ENCODE measurements around the gene SCG5.

- TF ChIP-seq CTCF (IDR thresholded peaks at IDR 0.05) = no peak
- no peak for TF ChIP-seq EZH2 (IDR thresholded peaks at IDR 0.05; ENCODE audit: borderline replicate concordance, insufficient read depth, low read depth, low read length, poor library complexity, severe bottlenecking)
Observed at GRCh38 chr15:32735989-32736700, 94.6 kb downstream of the SCG5 start.
